WI38 (cell line): Measurements from ENCODE around the gene FAM167B.
A peak's percentile ranks its signal among the peaks of the same experiment; 100 is the strongest.

ENCODE experiments used
- H3K4me3 ChIP-seq: 2 replicates; pipeline ENCODE4 v1.5.1; 2011; ENCODE audit warnings: low read depth, mild to moderate bottlenecking, control low read depth, low read length
- CTCF ChIP-seq: IDR thresholded peaks from 2 replicates; pipeline ENCODE4 v1.5.1; 2012; ENCODE audit warnings: low read depth, mild to moderate bottlenecking, control low read depth, low read length

FAM167B gene

GRCh38 chr1:32240140-32240951 is 6.7 kb upstream of the FAM167B start:
- TF ChIP-seq CTCF: peak; percentile 9; the same call in 1 of the 2 replicates
- peak overlapping the region; percentile 66 for H3K4me3 ChIP-seq

DNA sequence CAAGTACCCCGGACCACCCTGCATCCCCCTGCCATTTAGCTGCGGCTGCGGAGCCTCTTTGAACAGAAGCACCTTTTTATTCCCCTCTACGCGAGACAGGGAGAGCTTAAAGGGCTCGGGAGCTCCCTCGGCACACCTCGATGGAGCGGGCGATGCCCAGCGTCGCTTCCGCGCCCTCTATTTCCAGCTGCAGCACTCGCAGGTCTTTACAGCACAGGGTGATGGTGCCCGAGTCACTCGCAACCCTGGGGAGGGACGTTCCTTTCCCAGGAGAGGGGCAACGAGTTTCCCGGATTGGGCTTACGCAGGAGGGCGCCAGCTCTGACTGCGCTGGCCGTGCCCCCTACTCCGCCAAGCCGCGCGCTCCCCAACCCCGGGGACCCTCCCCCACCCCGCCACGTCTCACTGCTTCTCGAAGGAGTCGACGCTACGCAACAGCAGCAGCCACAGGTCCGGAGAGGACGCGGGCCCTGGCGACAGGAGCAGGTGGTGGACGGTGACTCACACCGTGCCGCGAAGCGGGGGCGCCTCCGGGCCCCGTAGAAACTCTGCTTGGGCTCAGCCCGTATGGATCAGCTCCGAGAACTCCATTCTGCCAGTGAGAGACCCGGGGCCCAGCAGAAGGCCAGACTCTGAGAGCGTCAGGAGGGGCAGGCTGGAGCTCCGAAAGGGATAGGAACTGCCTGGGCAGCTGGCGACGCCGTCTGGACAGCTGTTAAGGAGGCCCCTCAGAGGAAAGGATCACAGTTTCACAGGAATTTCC is 5.8 kb upstream of the FAM167B start:
- peak overlapping the region; percentile 66 for H3K4me3 ChIP-seq
- no peak for TF ChIP-seq CTCF

DNA sequence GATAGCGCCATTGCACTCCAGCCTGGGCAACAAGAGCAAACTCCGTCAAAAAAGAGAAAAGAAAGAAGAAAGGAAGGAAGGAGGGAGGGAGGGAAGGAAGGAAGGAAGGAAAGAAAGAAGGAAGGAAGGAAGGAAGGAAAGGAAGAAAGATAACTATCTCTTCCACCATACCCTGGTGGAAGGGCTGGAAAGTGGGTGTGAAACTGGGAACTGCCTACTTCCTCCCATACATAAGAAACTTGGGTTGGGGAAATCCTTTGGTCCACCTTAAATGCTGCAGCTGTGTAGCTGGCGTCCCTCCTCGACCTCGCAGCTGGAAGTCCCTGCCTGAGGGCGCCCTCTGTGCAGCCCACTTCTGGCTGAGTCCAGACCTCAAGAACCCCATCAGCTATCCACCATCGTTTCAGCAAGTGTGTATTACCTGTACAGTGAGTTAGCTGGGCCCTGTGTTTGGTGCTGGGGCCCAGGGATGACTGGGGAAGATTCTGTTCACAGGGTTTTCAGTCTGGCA is 4.6 kb upstream of the FAM167B start:
- TF ChIP-seq CTCF: no peak
- no peak overlapping the region for H3K4me3 ChIP-seq

GRCh38 chr1:32247452-32247851 is 430 bp downstream of the FAM167B start:
- no peak for TF ChIP-seq CTCF
- H3K4me3 ChIP-seq: no peak overlapping the region

GRCh38 chr1:32247983-32248889 is 1.2 kb downstream of the FAM167B start:
- H3K4me3 ChIP-seq: no peak overlapping the region
- peak; percentile 80 for TF ChIP-seq CTCF

DNA sequence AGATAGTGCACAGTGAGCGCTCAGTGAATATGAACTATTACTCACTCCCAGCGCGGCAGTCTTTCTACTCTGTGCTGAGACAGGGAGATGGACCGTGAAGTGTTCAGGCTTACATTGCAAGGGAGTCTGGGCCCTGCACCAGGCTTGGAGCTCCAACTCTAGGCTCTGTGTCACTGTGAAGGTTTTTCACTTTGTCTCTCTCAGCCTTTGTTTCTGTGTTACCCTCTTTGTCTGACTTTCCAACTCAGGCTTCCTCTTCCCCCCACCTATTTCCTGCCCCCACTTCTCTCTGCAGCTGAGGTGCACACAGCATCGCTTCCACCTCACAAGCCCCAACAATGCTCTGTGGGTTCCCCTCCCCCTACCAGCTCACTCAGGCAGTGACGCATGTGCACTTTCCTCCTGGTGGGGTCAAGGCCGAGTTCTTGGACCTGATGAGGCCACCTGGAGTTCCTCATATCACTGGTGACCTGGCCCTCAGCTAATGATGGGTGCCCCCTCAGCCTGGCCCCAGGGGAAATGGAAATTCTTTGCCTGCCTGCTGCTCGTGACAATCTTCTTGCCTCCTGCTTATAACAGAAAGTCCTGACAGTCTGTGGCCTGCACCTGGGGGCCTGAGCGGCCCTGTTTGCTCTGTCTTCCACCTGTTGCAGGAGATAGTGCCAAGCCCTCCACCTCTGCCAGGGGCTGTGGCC is 3.0 kb downstream of the FAM167B start:
- TF ChIP-seq CTCF: no peak
- no peak overlapping the region for H3K4me3 ChIP-seq
